ENCODE measurements around the gene MAP3K15.

MAP3K15 gene, protein sequence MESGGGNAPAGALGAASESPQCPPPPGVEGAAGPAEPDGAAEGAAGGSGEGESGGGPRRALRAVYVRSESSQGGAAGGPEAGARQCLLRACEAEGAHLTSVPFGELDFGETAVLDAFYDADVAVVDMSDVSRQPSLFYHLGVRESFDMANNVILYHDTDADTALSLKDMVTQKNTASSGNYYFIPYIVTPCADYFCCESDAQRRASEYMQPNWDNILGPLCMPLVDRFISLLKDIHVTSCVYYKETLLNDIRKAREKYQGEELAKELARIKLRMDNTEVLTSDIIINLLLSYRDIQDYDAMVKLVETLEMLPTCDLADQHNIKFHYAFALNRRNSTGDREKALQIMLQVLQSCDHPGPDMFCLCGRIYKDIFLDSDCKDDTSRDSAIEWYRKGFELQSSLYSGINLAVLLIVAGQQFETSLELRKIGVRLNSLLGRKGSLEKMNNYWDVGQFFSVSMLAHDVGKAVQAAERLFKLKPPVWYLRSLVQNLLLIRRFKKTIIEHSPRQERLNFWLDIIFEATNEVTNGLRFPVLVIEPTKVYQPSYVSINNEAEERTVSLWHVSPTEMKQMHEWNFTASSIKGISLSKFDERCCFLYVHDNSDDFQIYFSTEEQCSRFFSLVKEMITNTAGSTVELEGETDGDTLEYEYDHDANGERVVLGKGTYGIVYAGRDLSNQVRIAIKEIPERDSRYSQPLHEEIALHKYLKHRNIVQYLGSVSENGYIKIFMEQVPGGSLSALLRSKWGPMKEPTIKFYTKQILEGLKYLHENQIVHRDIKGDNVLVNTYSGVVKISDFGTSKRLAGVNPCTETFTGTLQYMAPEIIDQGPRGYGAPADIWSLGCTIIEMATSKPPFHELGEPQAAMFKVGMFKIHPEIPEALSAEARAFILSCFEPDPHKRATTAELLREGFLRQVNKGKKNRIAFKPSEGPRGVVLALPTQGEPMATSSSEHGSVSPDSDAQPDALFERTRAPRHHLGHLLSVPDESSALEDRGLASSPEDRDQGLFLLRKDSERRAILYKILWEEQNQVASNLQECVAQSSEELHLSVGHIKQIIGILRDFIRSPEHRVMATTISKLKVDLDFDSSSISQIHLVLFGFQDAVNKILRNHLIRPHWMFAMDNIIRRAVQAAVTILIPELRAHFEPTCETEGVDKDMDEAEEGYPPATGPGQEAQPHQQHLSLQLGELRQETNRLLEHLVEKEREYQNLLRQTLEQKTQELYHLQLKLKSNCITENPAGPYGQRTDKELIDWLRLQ (N-terminal part only)

GRCh38 chrX:19514791-19515614 is at the start of gene MAP3K15:
Gene MAP3K15 (minus strand): TSS chrX:19515508. CDS start chrX:19515261, 247 bp downstream.
- DNase-seq (ENCODE audit: low read depth) = no peak

DNA sequence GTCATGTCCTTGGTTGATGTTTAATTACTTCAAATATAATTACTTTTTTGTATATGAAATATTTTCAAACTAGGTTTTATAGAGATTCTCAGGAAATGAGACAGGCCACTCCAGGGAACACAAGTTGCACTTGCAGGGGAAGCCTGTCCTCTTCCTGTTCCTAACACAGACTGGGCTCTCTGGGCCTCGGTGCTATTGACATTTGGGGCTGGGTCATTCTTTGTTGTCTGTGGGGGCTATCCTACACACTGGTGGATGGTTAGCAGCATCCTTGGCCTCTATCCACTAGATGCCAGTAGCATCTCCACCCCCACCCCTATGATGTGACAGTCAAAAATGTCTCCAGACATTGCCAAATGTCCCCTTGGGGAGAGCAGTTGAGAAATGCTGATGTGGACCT is 49.3 kb upstream of the MAP3K15 start:
- DNase-seq (ENCODE audit: low read depth) = no peak

DNA sequence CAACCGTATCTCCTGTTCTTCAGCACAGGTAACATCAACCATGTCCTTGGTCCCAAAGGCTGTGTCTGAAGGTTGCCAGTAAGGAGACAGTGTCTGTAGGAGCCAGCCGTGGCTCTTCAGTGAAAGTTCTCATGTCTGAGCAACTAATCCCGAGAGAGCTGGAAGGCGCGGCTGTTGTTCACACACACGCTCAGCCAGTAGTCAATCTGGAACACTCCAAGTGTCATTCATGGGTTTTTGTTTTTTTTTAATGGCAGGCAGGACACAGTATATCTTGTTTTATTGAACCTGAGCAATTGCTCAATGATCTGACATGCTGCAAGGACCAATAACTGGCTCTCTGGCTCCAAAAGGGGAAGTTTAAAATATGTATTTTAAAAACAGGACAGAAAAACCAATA is 48.4 kb upstream of the MAP3K15 start:
- no peak for DNase-seq (ENCODE audit: low read depth)

DNA sequence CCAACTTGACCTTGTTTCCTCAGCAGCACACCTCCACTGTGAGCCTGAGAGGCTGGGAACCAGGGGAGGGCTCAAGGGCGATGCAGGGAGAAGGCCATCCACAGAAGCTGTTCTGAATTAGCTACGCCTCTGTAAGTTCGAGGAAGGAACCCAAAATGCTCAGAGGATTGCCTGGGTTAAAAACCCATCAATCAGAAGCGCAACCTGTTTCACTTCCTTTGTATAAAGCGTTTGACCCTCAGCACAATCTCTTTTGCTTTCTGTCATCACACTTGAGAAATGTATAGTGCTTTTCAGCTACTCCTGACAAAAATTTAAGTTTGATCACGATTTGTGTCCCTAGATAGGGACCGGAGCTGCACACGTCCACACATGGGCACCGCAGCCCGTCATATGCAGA is 48.0 kb upstream of the MAP3K15 start:
- no peak for DNase-seq (ENCODE audit: low read depth)

- no peak for DNase-seq (ENCODE audit: low read depth)
Observed at GRCh38 chrX:19560611-19561010, 45.3 kb upstream of the MAP3K15 start.

- DNase-seq (ENCODE audit: low read depth) = no peak
Observed at GRCh38 chrX:19557822-19558221, 42.5 kb upstream of the MAP3K15 start.

- DNase-seq (ENCODE audit: low read depth) = no peak
Observed at GRCh38 chrX:19556202-19556601, 40.9 kb upstream of the MAP3K15 start.

DNA sequence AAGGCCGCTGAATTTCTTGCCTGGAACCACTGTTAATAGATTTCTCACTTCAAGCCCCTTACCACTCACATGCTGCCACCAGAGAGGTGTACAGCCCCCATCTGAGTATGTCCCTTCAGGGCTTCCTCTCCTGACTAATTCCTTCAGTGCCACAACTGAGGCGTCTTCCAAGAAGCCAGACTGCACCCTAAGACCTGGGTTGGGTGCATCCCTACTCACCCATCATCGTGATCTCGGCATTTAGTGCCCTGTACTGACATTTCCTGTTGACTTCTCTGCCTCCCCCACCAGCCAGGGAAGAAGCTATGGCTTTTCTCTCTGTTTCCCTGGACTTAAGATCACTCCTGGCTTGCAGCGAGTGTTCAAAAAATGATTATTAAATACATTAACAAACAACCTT is 40.4 kb upstream of the MAP3K15 start:
- DNase-seq (ENCODE audit: low read depth) = no peak

- no peak for DNase-seq (ENCODE audit: low read depth)
Observed at GRCh38 chrX:19555236-19555635, 39.9 kb upstream of the MAP3K15 start.

- DNase-seq (ENCODE audit: low read depth) = peak; percentile 85
Observed at GRCh38 chrX:19554786-19555185, 39.5 kb upstream of the MAP3K15 start.

- no peak for DNase-seq (ENCODE audit: low read depth)
Observed at GRCh38 chrX:19552793-19553192, 37.5 kb upstream of the MAP3K15 start.

DNA sequence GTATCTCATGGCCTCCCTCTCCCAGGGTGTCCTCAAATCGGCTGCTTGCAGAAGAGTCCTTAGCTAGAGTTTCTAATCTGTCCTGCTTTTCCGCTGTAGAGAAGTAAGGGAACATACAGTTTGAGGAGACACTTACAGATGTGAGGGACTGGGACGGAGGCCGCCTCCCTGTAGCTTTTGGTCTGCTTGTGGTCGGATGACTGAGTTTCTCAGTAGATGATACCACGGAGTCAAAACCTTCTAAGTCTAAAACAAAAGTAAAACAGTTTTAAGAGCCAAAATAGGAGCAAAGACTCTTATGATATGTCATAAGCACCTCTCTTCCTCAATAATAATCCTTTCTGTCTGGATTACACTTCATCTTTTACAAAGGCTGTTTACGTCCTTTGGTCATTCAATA is 34.5 kb upstream of the MAP3K15 start:
- DNase-seq (ENCODE audit: low read depth) = no peak

DNA sequence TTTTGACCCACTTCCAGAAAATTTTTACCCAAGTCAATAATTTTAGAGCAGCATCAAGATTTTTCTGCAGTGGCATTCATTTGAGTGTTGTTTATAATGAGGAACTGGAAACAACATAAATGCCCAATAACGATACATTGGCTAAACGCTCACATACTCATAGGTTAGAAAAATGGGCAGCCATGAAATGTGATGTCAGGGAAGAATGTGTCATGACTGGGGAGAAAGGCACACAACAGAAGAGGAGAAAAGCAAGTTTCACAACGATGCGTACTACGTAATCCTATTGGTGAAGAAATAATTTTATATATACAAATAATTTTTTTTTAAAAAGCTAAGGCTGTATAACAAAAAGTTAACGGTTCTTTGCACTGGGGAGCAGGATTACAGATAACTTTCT is 33.6 kb upstream of the MAP3K15 start:
- no peak for DNase-seq (ENCODE audit: low read depth)

DNA sequence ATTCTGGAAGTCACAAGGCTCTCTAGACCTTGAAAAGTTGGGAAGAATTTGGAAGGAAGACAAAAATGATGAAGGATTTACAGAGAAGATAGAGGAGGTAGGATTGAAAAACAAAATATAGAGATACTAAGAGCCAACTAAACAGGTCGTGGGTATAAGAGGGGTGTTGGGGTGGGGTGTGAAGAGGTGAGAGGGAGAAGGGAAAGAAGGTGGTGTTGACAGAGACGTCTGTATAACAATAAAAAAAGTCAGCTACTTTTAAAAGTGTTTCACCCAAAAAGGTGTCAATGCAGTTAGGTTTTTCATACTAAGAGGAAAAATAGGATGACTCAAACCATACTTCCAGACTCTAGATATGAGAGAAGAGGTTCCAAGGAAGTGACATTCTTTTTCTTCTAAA is 33.0 kb upstream of the MAP3K15 start:
- no peak for DNase-seq (ENCODE audit: low read depth)

- no peak for DNase-seq (ENCODE audit: low read depth)
Observed at GRCh38 chrX:19545651-19546050, 30.3 kb upstream of the MAP3K15 start.

GRCh38 chrX:19544693-19545305 is 29.5 kb upstream of the MAP3K15 start:
- peak; percentile 41 for DNase-seq (ENCODE audit: low read depth)

DNA sequence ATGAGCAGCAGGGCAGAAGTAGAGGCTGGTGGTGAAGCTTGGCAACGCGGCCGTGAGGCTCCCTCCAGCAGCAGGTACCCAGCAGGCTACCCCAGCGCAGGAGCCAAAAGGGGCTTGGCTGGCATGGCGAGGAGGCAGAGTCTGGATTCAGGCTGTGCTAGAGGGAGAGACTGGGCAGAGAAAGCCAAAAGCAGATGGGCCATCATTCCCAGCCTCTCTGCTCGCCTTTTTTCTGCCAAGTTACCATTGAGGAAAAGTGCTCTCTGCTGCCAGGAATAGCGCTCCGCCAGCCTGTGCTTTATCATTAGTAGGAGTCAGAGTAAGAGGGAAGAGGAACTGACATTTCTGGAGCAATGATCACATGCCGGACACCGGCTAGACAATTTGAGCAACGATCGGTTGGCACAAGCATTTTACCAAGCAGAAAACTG is 28.7 kb upstream of the MAP3K15 start:
- DNase-seq (ENCODE audit: low read depth) = no peak

GRCh38 chrX:19543020-19543715 is 27.9 kb upstream of the MAP3K15 start:
- no peak for DNase-seq (ENCODE audit: low read depth)

GRCh38 chrX:19541931-19542330 is 26.6 kb upstream of the MAP3K15 start:
- DNase-seq (ENCODE audit: low read depth) = no peak

DNA sequence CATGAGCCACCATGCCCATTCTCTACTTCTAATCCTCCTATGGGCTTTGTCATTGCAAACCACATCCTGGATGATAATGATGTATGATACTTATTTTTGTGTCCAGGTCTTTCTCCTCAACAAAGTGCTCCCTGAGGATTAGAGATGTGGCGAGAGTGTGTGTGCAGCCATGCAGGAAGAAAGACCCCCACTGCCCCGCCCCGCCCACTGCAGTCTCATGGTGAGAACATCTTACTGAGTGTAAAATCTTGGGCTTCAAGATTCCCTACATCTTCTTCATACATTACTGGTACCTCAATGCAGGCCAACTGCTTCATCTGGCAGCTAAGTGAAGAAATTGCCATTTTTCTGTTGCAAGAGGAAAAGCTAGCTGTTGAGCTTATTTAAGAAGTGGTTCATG is 25.9 kb upstream of the MAP3K15 start:
- DNase-seq (ENCODE audit: low read depth) = no peak
